Measurements from ENCODE around the gene ZDHHC13. TPM values are rescaled to one million over a fixed set of nuclear protein-coding genes. Genes with fewer than 3 reads are reported as not detected.
A peak's percentile ranks its signal among the peaks of the same experiment; 100 is the strongest.

The ZDHHC13 gene
- total RNA-seq, 1 donor from 2014 or later = 5.9 TPM

DNA sequence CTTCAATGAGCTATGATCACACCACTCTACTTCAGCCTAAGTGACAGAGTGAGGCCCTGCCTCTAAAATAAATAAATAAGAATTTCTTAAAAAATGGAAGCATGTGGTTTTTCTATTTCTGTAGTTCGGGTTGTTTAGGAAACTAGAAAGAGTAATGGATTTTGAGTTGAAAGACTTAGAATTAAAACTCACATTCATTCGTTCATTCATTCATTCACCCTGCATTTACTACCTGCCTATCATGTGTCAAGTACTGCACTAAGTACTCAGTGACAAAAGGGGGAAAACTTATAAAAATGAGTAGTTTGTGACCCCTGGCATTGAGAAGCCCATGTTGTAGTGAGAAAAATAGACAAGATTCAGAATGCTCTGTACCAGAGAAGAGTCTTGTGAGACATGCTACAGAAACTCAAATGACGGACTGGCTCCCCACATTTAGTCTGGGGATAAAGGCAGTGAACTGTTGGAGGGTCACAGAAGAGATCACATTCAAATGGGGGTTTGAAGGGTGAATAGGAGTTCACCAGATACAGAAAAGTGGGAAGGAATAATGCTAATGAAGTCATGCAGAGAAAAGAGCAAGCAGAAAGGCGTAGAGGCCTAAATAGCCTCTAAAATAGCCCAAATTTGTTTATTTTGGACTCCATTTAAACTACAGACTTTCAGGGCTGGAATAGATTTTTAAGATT is 77.8 kb downstream of the ZDHHC13 start:
- DNase-seq = no peak
- ATAC-seq = no peak
- intact Hi-C loops (cut with micrococcal nuclease) = no loop called here

GRCh38 chr11:19196432-19196831 is 79.5 kb downstream of the ZDHHC13 start:
- peak; percentile 45 for DNase-seq
- intact Hi-C loops (cut with micrococcal nuclease) = no loop called here
- peak; percentile 63 for ATAC-seq

DNA sequence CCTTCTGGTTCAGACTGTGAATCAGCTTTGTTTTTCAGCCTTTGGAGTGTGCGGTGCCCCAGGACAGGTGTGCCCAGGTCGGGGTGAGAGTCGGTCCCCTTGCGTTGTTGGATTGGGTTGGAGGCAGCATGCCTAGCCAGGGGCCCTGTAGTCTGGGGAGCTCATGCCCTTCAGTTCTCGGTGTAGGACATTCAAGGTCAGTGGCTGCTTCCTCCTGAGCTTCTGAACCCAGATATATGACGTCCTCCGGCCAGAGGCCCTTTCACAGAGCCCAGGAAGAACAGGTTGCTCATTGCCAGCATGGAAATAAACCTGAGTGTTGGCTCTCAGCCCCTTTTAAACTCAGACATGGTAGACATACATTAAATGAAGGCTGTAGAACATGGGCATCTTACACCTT is 82.1 kb downstream of the ZDHHC13 start:
- ATAC-seq (peak; percentile 40), DNase-seq (peak; percentile 54)
- intact Hi-C loops (cut with micrococcal nuclease) = no loop called here

GRCh38 chr11:19199771-19200170 is 82.8 kb downstream of the ZDHHC13 start:
- ATAC-seq (no peak), DNase-seq (no peak)
- intact Hi-C loops (cut with micrococcal nuclease) = no loop called here

DNA sequence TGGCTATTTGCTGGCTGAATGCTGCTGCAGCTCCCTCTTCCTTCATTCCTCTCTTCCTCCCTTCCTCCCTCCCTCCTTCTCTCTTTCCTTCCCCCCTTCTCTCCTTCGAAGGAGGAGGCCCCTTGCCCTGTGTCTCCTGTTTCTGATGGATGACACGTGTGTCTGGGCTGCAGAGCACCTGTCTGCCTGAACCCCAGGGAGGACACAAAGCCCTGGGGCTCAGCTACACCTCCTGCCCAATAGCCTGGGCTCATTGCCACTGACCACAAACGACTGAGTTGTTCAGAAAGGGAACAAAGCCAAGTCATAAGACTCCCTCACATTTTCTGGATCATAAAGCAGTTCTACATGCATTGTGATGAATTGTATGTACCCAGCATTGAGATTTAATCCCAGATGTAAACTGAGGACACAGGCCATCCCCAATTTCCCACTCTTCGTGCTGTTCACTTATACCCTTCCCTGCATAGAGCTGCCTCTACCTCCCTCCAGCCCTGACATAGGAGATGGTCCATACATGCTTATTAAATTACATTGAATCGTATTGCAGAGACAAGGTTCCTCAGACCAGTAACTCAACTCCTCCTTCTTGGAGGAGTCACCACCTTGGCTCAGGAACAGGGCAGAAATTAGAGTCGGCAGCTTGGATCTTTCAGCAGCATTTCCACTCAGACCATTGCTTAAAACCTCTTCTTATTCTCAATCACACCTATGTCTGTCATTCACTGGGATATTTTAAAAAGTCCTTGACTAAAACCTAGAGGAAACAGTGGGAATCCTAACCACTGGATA is 83.6 kb downstream of the ZDHHC13 start:
- DNase-seq = peak; percentile 50
- ATAC-seq = peak; percentile 4
- intact Hi-C loops (cut with micrococcal nuclease) = no loop called here

GRCh38 chr11:19201737-19202605 is 85.0 kb downstream of the ZDHHC13 start, which contains the start of gene CSRP3:
Gene CSRP3, minus strand, starts transcription at chr11:19201983. Its CDS starts 9,535 bp downstream, at chr11:19192448.
- DNase-seq = peak; percentile 76
- intact Hi-C loops (cut with micrococcal nuclease) = no loop called here
- peak; percentile 89 for ATAC-seq

DNA sequence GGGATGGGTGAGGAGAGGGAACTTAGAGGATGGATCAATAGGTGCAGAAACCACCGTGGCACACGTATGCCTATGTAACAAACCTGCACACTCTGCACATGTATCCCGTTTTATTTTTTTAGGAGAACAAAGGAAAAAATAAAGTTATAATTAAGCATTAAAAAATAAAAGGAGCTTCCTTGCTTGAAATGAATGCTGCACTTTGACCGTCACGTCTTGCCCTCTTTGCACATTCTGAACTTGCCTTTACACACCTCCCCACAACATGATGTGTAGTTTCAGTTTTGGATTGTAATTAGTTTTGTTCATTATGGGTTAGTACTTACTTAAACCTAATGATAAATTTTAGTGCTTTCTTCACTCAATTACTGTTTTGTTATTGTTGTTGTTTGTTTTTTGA is 87.9 kb downstream of the ZDHHC13 start:
- intact Hi-C loops (cut with micrococcal nuclease) = no loop called here
- ATAC-seq (no peak), DNase-seq (no peak)

DNA sequence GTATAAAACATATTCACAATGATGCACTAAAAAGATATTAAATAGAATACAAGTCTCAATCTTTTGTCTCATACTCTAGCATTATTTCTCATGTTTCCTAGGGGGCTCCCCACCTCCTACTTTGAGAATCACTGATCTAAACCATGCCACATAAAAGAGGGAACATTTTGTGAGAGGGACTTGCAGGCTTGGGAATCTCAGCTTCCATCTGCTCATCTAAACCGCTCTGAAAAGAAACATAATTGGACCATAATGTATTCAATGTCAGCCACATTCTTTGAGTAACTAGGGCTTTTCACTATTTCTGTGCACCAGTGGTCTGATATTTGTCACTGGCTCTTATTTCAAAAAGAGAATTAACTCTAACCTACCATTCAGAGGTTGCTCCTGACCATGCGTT is 91.2 kb downstream of the ZDHHC13 start:
- ATAC-seq = no peak
- intact Hi-C loops (cut with micrococcal nuclease) = no loop called here
- DNase-seq = no peak

- DNase-seq = no peak
- peak; percentile 86 for ATAC-seq
- intact Hi-C loops (cut with micrococcal nuclease) = no loop called here
Measured at GRCh38 chr11:19208959-19209546, 92.1 kb downstream of the ZDHHC13 start.

DNA sequence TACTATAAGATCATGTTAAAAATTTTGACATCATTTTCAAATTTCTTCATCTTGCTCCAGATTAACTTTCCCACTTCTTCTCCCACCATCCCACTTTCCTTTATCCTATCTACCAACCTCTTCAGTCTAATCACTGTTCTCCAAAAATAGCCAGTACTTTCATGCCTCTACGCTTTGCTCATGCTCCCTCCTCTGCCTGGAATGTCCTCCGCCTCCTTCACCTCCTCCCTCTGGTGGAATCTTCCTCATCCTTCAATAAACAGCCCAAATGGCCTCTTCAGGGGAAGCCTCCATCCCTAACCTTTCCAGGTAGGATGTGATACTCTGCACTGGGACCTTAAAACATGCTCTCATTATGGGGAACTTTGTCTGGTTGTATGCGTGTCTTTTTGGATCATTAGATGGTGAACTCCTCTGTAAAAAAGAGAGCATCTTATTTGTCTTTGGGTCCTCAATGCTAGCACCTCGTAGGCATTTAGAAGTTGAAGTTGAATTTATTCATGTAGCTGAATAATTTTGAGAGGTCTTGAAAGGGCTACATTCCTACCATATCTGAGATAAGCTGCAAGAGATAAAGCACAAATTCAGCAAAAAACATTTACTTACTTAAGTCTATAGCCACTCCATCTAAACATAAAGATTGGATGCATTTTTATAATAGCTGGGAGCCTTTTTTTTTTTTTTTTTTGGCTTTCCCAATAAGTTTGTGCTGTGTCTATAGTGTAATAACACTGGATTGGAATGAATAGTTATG is 92.8 kb downstream of the ZDHHC13 start:
- intact Hi-C loops (cut with micrococcal nuclease) = no loop called here
- ATAC-seq (peak; percentile 94), DNase-seq (no peak)

- DNase-seq = no peak
- no peak for ATAC-seq
- intact Hi-C loops (cut with micrococcal nuclease) = no loop called here
Measured at GRCh38 chr11:19216021-19216420, 99.1 kb downstream of the ZDHHC13 start.

DNA sequence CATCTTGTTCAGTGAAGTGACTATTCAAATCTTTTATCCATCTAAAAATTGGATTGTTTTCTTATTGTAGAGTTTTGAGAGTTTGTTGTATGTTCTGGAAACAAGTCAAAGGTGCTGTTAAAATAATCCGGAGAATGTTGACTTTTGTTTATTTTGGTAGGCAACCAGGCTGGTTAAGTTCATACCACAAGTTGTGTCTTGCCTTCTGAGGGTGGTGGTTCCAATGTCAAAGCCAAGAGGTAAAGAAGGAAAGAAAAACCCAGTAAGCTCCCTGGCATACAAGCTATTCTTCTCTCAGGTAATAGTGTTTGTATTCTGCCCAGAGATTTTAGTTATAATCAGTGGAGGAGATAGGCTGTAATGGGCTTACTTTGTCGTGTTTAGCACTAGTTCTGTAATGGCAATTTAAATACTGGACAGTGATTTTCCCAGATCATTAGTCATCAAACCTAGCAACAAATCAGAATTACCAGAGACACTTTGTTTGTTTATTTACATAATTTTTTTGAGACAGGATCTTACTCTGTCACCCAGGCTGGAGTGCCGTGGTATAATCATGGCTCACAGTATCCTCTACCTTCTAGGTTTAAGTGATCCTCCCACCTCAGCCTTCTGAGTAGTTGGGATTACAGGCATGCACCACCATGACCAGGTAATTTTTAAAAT is 99.9 kb downstream of the ZDHHC13 start:
- no peak for DNase-seq
- ATAC-seq = no peak
- intact Hi-C loops (cut with micrococcal nuclease) = no loop called here

- DNase-seq = no peak
- intact Hi-C loops (cut with micrococcal nuclease) = no loop called here
- ATAC-seq = peak; percentile 70
Measured at GRCh38 chr11:19218216-19218615, 101.2 kb downstream of the ZDHHC13 start.

- DNase-seq = peak; percentile 66
- ATAC-seq = peak; percentile 79
- intact Hi-C loops (cut with micrococcal nuclease) = no loop called here
Measured at GRCh38 chr11:19218786-19219460, 102.0 kb downstream of the ZDHHC13 start.

DNA sequence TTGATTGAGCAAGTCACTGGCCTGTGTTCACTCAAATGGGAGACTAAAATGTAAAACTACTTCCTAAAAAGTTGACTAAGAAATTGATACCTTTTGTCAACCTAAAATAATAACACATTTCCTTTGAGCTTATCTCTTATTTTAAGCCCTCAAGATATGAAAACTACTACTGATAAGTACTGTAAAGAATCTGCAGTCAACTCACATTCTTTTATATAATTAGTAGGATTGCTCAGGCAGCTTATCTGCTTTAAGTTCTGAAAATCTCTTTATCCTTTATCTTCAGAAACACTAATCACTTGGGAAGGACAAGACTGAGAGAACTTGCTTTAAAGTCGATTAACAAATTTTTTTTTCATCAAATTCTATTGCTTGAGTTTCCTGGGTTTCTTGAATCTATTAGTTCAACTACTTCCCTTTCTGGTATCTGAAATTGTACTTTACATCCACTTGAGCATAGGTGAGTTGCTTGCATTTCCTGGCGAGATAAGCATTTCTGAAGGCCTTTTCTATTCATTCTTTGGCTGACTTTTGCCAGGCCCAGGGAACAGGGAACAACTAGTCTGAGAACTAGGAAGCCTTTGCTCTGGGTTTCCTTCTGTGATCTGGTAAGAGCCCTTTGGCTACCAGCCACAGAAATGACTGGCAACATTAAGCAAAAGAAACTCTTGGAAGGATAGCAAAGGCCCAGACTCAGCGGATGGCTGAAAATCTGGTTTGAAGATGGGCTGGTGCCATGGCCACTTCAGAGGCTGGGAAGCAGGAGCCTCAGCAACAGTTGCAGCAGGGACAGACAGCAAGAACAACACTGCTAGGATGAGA is 104.1 kb downstream of the ZDHHC13 start:
- intact Hi-C loops (cut with micrococcal nuclease) = no loop called here
- no peak for DNase-seq
- peak; percentile 15 for ATAC-seq

DNA sequence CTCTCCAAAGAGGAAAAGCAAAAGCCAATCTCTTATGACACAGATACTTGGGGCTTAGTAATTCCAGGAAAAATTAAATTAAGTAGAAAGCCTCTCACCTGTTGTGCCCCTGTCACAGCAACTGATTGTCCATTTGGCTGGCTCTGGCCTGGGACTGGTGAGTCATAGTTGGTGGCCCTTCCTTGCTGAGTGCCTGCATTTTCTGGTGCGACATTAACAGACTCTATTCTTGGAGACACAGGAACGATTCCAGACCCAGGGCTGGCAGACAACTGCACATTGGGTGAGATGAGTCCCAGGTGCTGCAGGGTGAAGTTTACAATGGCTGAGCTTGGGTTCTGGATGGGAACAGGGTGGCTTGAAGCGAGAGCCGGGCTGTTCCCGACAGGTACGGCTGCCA is 108.2 kb downstream of the ZDHHC13 start:
- intact Hi-C loops (cut with micrococcal nuclease) = no loop called here
- peak; percentile 39 for DNase-seq
- peak; percentile 90 for ATAC-seq

- no peak for DNase-seq
- intact Hi-C loops (cut with micrococcal nuclease) = no loop called here
- no peak for ATAC-seq
Measured at GRCh38 chr11:19225581-19225980, 108.6 kb downstream of the ZDHHC13 start.

All from left ventricle myocardium superior (tissue), 1 donor.